H9 (cell line): ENCODE measurements around the gene FNDC3B. TPM values are rescaled to one million over a fixed set of nuclear protein-coding genes. Genes with fewer than 3 reads are reported as not detected.

Source experiments
- DNase-seq: peaks from one replicate; pipeline ENCODE4 v3.0.0-alpha.2; 2017
- H2AFZ ChIP-seq: one replicate; pipeline ENCODE4 v1.6.1; 2013; ENCODE audit warnings: mild to moderate bottlenecking, low read length, control low read depth, moderate library complexity
- H2AK5ac ChIP-seq: 2 replicates; pipeline ENCODE4 v1.6.1; 2013; ENCODE audit warnings: low read length, control low read depth, mixed read lengths; ENCODE audit not compliant: insufficient read length
- H2BK120ac ChIP-seq: one replicate; pipeline ENCODE4 v1.6.1; 2013; ENCODE audit warnings: low read depth, mild to moderate bottlenecking, low read length, control low read depth, inconsistent platforms; ENCODE audit not compliant: poor library complexity, severe bottlenecking
- H2BK12ac ChIP-seq: 2 replicates; pipeline ENCODE4 v1.6.1; 2013; ENCODE audit warnings: low read length, control low read depth, mixed read lengths, low read depth; ENCODE audit not compliant: insufficient read length
- H2BK15ac ChIP-seq: 2 replicates; pipeline ENCODE4 v1.6.1; 2013; ENCODE audit warnings: low read depth, low read length, control low read depth
- H2BK20ac ChIP-seq: one replicate; pipeline ENCODE4 v1.6.1; 2013; ENCODE audit warnings: low read depth, mild to moderate bottlenecking, low read length, control low read depth, inconsistent platforms; ENCODE audit not compliant: poor library complexity, severe bottlenecking
- H2BK5ac ChIP-seq: 2 replicates; pipeline ENCODE4 v1.6.1; 2013; ENCODE audit warnings: low read length, control low read depth, mixed read lengths; ENCODE audit not compliant: insufficient read length
- H3K14ac ChIP-seq: 2 replicates; pipeline ENCODE4 v1.6.1; 2013; ENCODE audit warnings: low read length, control low read depth; ENCODE audit not compliant: insufficient read depth
- H3K18ac ChIP-seq: 2 replicates; pipeline ENCODE4 v1.6.1; 2013; ENCODE audit warnings: low read depth, mild to moderate bottlenecking, mixed read lengths, low read length, control low read depth; ENCODE audit not compliant: insufficient read length
- H3K23ac ChIP-seq: 2 replicates; pipeline ENCODE4 v1.6.1; 2013; ENCODE audit warnings: low read length, control low read depth, mixed read lengths, low read depth; ENCODE audit not compliant: insufficient read length
- H3K23me2 ChIP-seq: 2 replicates; pipeline ENCODE4 v1.6.1; 2013; ENCODE audit warnings: low read depth, mild to moderate bottlenecking, mixed read lengths, low read length, control low read depth; ENCODE audit not compliant: insufficient read length, poor library complexity, severe bottlenecking
- H3K27ac ChIP-seq: 2 replicates; pipeline ENCODE4 v1.5.1; 2013; ENCODE audit warnings: low read length, control low read depth, mixed read lengths, low read depth; ENCODE audit not compliant: insufficient read length
- H3K27me3 ChIP-seq: 2 replicates; pipeline ENCODE4 v1.6.1; 2013; ENCODE audit warnings: low read length, control low read depth, inconsistent platforms; ENCODE audit not compliant: insufficient read depth
- H3K4ac ChIP-seq: 2 replicates; pipeline ENCODE4 v1.6.1; 2013; ENCODE audit warnings: low read depth, mild to moderate bottlenecking, control low read depth, inconsistent platforms, low read length, moderate library complexity
- H3K4me1 ChIP-seq: 2 replicates; pipeline ENCODE4 v1.6.1; 2013; ENCODE audit warnings: low read length, control low read depth, inconsistent platforms; ENCODE audit not compliant: insufficient read depth
- H3K4me2 ChIP-seq: 2 replicates; pipeline ENCODE4 v1.6.1; 2013; ENCODE audit warnings: low read length, control low read depth, mixed read lengths; ENCODE audit not compliant: insufficient read length, insufficient read depth
- H3K56ac ChIP-seq: 2 replicates; pipeline ENCODE4 v1.6.1; 2013; ENCODE audit warnings: low read depth, mild to moderate bottlenecking, mixed read lengths, low read length, control low read depth; ENCODE audit not compliant: insufficient read length
- H3K79me1 ChIP-seq: 2 replicates; pipeline ENCODE4 v1.6.1; 2013; ENCODE audit warnings: low read depth, mild to moderate bottlenecking, moderate library complexity, low read length, control low read depth, inconsistent platforms; ENCODE audit not compliant: insufficient read depth, poor library complexity, severe bottlenecking
- H3K79me2 ChIP-seq: 2 replicates; pipeline ENCODE4 v1.6.1; 2013; ENCODE audit warnings: low read length, control low read depth, inconsistent platforms; ENCODE audit not compliant: insufficient read depth
- H3K9ac ChIP-seq: 2 replicates; pipeline ENCODE4 v1.6.1; 2013; ENCODE audit warnings: low read length, control low read depth, mixed read lengths; ENCODE audit not compliant: insufficient read length; ENCODE audit errors: extremely low read depth
- H3K9me3 ChIP-seq: one replicate; pipeline ENCODE4 v1.6.1; 2013; ENCODE audit warnings: low read depth, low read length, inconsistent platforms; ENCODE audit not compliant: control insufficient read depth
- H3T11ph ChIP-seq: one replicate; pipeline ENCODE4 v1.6.1; 2013; ENCODE audit warnings: mild to moderate bottlenecking, low read length, control low read depth, inconsistent platforms
- H4K20me1 ChIP-seq: one replicate; pipeline ENCODE4 v1.6.1; 2013; ENCODE audit not compliant: control insufficient read depth, insufficient read length, insufficient read depth
- H4K5ac ChIP-seq: 2 replicates; pipeline ENCODE4 v1.6.1; 2013; ENCODE audit warnings: low read depth, mild to moderate bottlenecking, mixed read lengths, low read length, control low read depth; ENCODE audit not compliant: insufficient read length
- H4K8ac ChIP-seq: replicated peaks from 2 replicates; pipeline ENCODE4 v1.6.1; 2013; ENCODE audit warnings: low read length, control low read depth, mixed read lengths, low read depth; ENCODE audit not compliant: insufficient read length
- H4K91ac ChIP-seq: 2 replicates; pipeline ENCODE4 v1.6.1; 2013; ENCODE audit warnings: low read depth, mild to moderate bottlenecking, moderate library complexity, mixed read lengths, low read length, control low read depth; ENCODE audit not compliant: insufficient read length
- H3K27ac Mint-ChIP-seq, 3 experiments: 2 replicates in 2 of 3; 3 replicates in 1 of 3; pipeline ENCODE4 v1.8.0; 2020 to 2021; ENCODE audit warnings: mixed read lengths in 3 of 3, mild to moderate bottlenecking in 1 of 3, moderate library complexity in 1 of 3
- H3K27me3 Mint-ChIP-seq: 2 replicates; pipeline ENCODE4 v1.8.0; 2021; ENCODE audit warnings: low read depth, mild to moderate bottlenecking, moderate library complexity, mixed read lengths
- H3K36me3 Mint-ChIP-seq, 3 experiments: 2 replicates in 2 of 3; 3 replicates in 1 of 3; pipeline ENCODE4 v1.8.0; 2020 to 2021; ENCODE audit warnings: low read depth in 3 of 3, mixed read lengths in 3 of 3; ENCODE audit not compliant: insufficient read depth in 1 of 3
- H3K4me1 Mint-ChIP-seq, 2 experiments: 2 replicates each; pipeline ENCODE4 v1.8.0; 2020; ENCODE audit warnings: mixed read lengths in 2 of 2
- H3K4me3 Mint-ChIP-seq, 2 experiments: 2 replicates in 1 of 2; 3 replicates in 1 of 2; pipeline ENCODE4 v1.8.0; 2020 to 2021; ENCODE audit warnings: mild to moderate bottlenecking in 2 of 2, mixed read lengths in 2 of 2, moderate library complexity in 1 of 2
- H3K9me3 Mint-ChIP-seq, 2 experiments: 2 replicates in 1 of 2; 3 replicates in 1 of 2; pipeline ENCODE4 v1.8.0; 2020; ENCODE audit warnings: mild to moderate bottlenecking in 2 of 2, mixed read lengths in 2 of 2, moderate library complexity in 1 of 2
- CTCF ChIP-seq: fragments of 200-600 bp; sonication (generic); conservative IDR thresholded peaks from 3 replicates; pipeline ENCODE4 v1.8.0; 2021; ENCODE audit warnings: antibody characterized with exemption, mild to moderate bottlenecking
- WGBS: extraction: QIAGEN DNeasy Blood & Tissue Kit; methylation state at CpG from one replicate; pipeline ENCODE4 v1.1.7; 2013; ENCODE audit warnings: missing lambda C conversion rate, low lambda C conversion rate, mixed read lengths; ENCODE audit not compliant: insufficient read length; ENCODE audit errors: extremely low coverage; 5-methylcytosine and 5-hydroxymethylcytosine counted together
- total RNA-seq: library from RNA; stranded (reverse); gene quantifications from 2 replicates; pipeline ENCODE4 v1.2.1, GENCODE V29; 2021

FNDC3B gene
- total RNA-seq, 1 experiment from 2014 or later, result 43.8 TPM

DNA sequence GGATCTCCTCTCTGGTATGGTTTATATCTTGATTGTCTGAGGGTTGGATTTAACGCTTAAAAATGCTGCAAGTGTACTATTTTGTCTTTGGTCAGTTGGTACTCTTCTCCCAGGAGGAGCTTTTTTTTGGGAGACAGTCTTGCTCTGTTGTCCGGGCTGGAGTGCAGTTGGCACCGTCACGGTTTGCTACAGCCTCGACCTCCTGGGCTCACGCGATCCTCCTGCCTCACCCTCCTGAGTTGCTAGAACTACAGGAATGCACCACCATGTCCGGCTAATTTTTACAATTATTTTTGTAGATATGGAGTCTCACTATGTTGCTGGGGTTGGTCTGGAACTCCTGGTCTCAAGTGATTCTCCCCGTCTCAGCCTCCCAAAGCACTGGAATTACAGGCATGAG lies 89.5 kb downstream of the FNDC3B start:
- H2BK120ac ChIP-seq, result no peak overlapping the region
- H3K4me1 ChIP-seq, result peaks cover 13% of the 10 kb centered on the region
- H4K8ac ChIP-seq, result no peak overlapping the region
- no peaks in the 10 kb centered on the region for H4K20me1 ChIP-seq
- Mint-ChIP-seq H3K4me1 (peaks cover 48 to 57% of the 10 kb centered on the region in 2 experiments), H3K27ac (peak overlapping the region in 2 of 3 experiments; percentile 45 to 46; a peak in 5 of 7 replicates), H3K9me3 (no peaks in the 10 kb centered on the region), H3K36me3 (peaks cover 2 to 29% (median 12%) of the 10 kb centered on the region in 3 experiments), H3K27me3 (no peaks in the 10 kb centered on the region), H3K4me3 (no peak overlapping the region)
- TF ChIP-seq CTCF, result no peak
- H4K5ac ChIP-seq, result no peak overlapping the region
- H3K18ac ChIP-seq, result no peak overlapping the region
- no peaks in the 10 kb centered on the region for H3K79me1 ChIP-seq
- no peak overlapping the region for H3K23ac ChIP-seq
- no peak overlapping the region for H2BK12ac ChIP-seq
- H2BK20ac ChIP-seq, result no peak overlapping the region
- peak overlapping the region; percentile 51 for H4K91ac ChIP-seq
- peaks cover 12% of the 10 kb centered on the region; the same call in 1 of the 2 replicates for H3K79me2 ChIP-seq
- no peak for DNase-seq
- H3K9ac ChIP-seq, result no peak overlapping the region
- H2AFZ ChIP-seq, result no peak overlapping the region
- no peak overlapping the region for H3T11ph ChIP-seq
- H3K9me3 ChIP-seq, result no peaks in the 10 kb centered on the region
- H3K23me2 ChIP-seq, result no peaks in the 10 kb centered on the region
- H3K27me3 ChIP-seq, result no peaks in the 10 kb centered on the region
- no peak overlapping the region for H2BK5ac ChIP-seq
- no peak overlapping the region for H2BK15ac ChIP-seq
- H3K56ac ChIP-seq, result no peak overlapping the region
- H3K14ac ChIP-seq, result no peak overlapping the region
- H3K4ac ChIP-seq, result no peak overlapping the region
- no peak overlapping the region for H2AK5ac ChIP-seq
- H3K27ac ChIP-seq, result no peak overlapping the region
- WGBS, result no CpG with 5 or more reads among the region's 9 CpGs
- H3K4me2 ChIP-seq, result no peak overlapping the region
